Measurements from ENCODE around the gene TPRX2.

- TF ChIP-seq CTCF (IDR thresholded peaks at IDR 0.05) (no peak), POLR2A (IDR thresholded peaks at IDR 0.05) (no peak)
Observed at GRCh38 chr19:47821460-47822020, 37.5 kb upstream of the TPRX2 start, which contains the start of gene CRX.
